Activated CD8-positive, alpha-beta T cell treated with anti-CD3 and anti-CD28 coated beads, Interleukin-2, amount 10 ng/mL, durations not matched to agents 7 days and 5 days (primary cell): ENCODE measurements around the gene OR2C1. TPM values are rescaled to one million over a fixed set of nuclear protein-coding genes. Genes with fewer than 3 reads are reported as not detected.

ENCODE experiments used
- ATAC-seq: fragments of 150-1000 bp; cut with Tn5 transposase; one replicate; pipeline ENCODE4 v1.10.0; 2021; ENCODE audit warnings: moderate library complexity
- CTCF ChIA-PET: fragments of 350-600 bp; sonication (Branson Sonifier 250); formaldehyde crosslinking; loops from one replicate; lab custom pipeline; 2021; ENCODE audit warnings: antibody characterized with exemption; lab: Charles Lee
- POLR2A ChIA-PET: fragments of 350-600 bp; sonication (Branson Sonifier 250); formaldehyde crosslinking; loops from one replicate; lab custom pipeline; 2021; ENCODE audit warnings: antibody characterized with exemption; lab: Charles Lee
- DNase-seq: peaks from one replicate; pipeline ENCODE4 v3.0.0-alpha.2; 2020
- H3K27ac Mint-ChIP-seq: one replicate; pipeline ENCODE4 v1.8.0; 2021; ENCODE audit warnings: mild to moderate bottlenecking, mixed read lengths
- H3K27me3 Mint-ChIP-seq: one replicate; pipeline ENCODE4 v1.8.0; 2021; ENCODE audit warnings: low read depth, mixed read lengths
- H3K36me3 Mint-ChIP-seq: one replicate; pipeline ENCODE4 v1.8.0; 2021; ENCODE audit warnings: low read depth, mixed read lengths
- H3K4me1 Mint-ChIP-seq: one replicate; pipeline ENCODE4 v1.8.0; 2021; ENCODE audit warnings: low read depth, mixed read lengths
- H3K4me3 Mint-ChIP-seq: one replicate; pipeline ENCODE4 v1.8.0; 2021; ENCODE audit warnings: mild to moderate bottlenecking, mixed read lengths
- H3K9me3 Mint-ChIP-seq: one replicate; pipeline ENCODE4 v1.8.0; 2022; ENCODE audit warnings: mixed read lengths; ENCODE audit not compliant: insufficient read depth
- total RNA-seq, 2 experiments: library from RNA; stranded (reverse); gene quantifications; one replicate each; pipeline ENCODE4 v1.2.3, GENCODE V29; 2021

The OR2C1 gene
- total RNA-seq, 2 experiments from 2014 or later, result not detected

DNA sequence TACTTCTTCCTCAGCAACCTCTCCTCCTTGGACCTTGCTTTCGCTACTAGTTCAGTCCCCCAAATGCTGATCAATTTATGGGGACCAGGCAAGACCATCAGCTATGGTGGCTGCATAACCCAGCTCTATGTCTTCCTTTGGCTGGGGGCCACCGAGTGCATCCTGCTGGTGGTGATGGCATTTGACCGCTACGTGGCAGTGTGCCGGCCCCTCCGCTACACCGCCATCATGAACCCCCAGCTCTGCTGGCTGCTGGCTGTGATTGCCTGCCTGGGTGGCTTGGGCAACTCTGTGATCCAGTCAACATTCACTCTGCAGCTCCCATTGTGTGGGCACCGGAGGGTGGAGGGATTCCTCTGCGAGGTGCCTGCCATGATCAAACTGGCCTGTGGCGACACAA lies 429 bp downstream of the OR2C1 start:
- CTCF ChIA-PET, result no interaction called here
- peaks cover 2% of the 10 kb centered on the region for H3K36me3 Mint-ChIP-seq

DNA sequence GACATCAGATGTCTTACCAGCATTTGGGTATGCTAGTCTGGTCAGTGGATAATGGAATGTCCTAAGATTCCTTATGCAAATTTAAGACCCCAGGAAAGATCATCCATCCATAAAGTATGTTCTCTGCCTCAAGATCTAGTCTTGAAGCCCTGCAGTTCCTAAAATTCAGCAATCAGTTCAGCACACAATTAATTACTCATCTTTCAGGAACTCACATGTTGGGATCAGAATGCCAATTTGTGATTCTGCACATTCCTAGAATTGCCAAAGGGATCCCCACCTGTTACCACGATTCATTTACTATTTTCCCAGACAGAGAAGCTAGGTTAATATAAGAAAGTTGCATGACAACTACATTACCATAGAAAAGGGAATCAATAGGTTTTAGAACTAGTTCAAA lies 3.2 kb downstream of the OR2C1 start:
- peaks cover 3% of the 10 kb centered on the region for H3K4me1 Mint-ChIP-seq
- ChIA-PET CTCF (interaction anchor here (0.8 kb wide), 1 partner anchor 92 kb away, joined by 3 read pairs; no protein-coding TSS in a partner anchor), POLR2A (no interaction called here)

More for the DNA sequence above, 429 bp downstream of the OR2C1 start:
- H3K4me1 Mint-ChIP-seq, result peaks cover 7% of the 10 kb centered on the region
- H3K4me3 Mint-ChIP-seq, result no peak overlapping the region
- POLR2A ChIA-PET, result no interaction called here
- no peak for ATAC-seq
- H3K27me3 Mint-ChIP-seq, result peaks cover 5% of the 10 kb centered on the region
- peaks cover 8% of the 10 kb centered on the region for H3K9me3 Mint-ChIP-seq
- H3K27ac Mint-ChIP-seq, result no peak overlapping the region
- no peak for DNase-seq

DNA sequence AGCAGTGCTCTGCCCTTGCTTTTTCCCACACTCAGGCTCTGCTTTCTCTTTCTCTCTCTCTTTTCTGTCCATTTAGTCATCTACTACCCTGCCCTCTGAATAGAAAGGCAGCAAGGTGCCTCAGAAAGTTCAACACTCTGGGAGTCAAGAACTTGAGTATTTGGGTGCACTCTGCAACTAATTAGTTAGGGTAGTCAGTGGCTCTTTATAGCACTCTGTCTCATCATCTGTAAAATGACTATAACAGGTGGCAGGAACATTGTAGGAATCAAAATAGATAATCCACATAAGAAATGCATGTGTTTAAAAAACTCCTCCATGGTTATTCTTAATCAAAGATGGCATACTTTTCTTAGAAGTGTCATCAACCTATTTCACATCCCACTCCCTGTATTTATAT lies 7.2 kb downstream of the OR2C1 start:
- Mint-ChIP-seq H3K27me3 (peaks cover 7% of the 10 kb centered on the region), H3K36me3 (peaks cover 22% of the 10 kb centered on the region), H3K27ac (no peak overlapping the region), H3K4me3 (no peak overlapping the region), H3K4me1 (peaks cover 18% of the 10 kb centered on the region), H3K9me3 (peaks cover 30% of the 10 kb centered on the region)
- ATAC-seq (no peak), DNase-seq (no peak)
- ChIA-PET CTCF (no interaction called here), POLR2A (no interaction called here)

More for the DNA sequence above, 3.2 kb downstream of the OR2C1 start:
- Mint-ChIP-seq H3K27ac (no peak overlapping the region), H3K4me3 (no peak overlapping the region), H3K27me3 (peaks cover 13% of the 10 kb centered on the region), H3K36me3 (peaks cover 4% of the 10 kb centered on the region), H3K9me3 (peaks cover 13% of the 10 kb centered on the region)
- DNase-seq, result no peak
- no peak for ATAC-seq

DNA sequence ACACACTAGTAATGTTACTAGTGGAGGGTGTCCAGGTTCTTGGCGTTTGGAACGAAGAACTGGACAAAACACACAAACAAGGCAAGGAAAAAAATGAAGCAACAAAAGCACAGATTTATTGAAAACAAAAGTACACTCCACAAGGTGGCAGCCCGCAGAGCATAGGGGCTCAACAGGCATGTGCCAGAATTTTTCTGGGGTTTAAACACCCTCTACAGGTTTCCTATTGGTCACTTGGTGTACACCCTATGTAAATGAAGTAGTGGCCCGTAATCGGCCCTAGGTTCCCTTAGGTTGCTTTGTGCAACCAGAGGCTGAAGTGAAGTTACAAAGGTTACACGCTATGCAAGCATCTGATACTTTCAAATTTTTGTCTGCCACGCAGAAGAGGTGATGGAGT lies 8.1 kb downstream of the OR2C1 start:
- H3K27ac Mint-ChIP-seq, result peak overlapping the region; percentile 40
- CTCF ChIA-PET, result no interaction called here
- no peak for DNase-seq

DNA sequence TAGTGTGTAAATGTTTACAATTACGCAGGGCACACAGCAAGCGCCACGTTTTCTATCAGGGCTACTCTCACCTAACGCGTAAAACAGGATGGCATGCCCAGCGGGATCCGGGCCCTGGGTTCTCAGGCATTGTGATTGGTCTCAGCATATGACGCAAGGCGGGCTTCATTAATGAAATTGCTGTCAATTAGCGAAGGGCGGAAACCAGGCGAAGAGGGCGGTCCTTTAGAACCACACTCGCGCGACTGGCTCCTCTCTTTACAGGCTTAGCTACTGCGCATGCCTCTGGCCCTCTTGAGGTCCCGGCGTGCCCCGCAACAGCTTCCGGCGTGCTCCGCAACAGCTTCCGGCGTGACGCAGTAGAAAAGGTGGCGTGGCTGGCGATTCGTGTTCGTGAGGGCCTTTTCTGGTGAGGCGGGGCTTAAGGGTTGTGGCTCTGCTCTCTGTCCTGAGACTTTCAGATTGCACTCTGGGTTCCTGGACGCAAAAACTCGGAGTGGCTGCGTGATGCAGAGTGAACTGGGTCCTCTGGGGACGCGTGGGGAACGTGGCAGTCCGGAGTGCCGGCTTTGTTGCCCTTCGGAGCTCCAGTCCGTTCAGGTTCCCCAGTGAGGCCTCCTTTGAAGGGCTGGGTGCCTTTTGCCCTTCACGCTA lies 9.2 kb downstream of the OR2C1 start:
- peaks cover 18% of the 10 kb centered on the region for H3K4me1 Mint-ChIP-seq
- ATAC-seq, result peak; percentile 96
- POLR2A ChIA-PET, result interaction anchor here (0.6 to 2.2 kb wide), 10 partner anchors 15 to 149 kb away, joined by 3 to 18 read pairs (median 3); partner anchors contain the start of genes ZNF174, ZNF263 and ZSCAN32
- peaks cover 22% of the 10 kb centered on the region for H3K36me3 Mint-ChIP-seq
- peak overlapping the region; percentile 77 for H3K4me3 Mint-ChIP-seq
- DNase-seq, result peak; percentile 94
- H3K9me3 Mint-ChIP-seq, result peaks cover 30% of the 10 kb centered on the region
- CTCF ChIA-PET, result interaction anchor here (0.9 to 1.4 kb wide), 2 partner anchors 19 to 79 kb away, joined by 3 to 4 read pairs; partner anchors contain the start of genes NAA60 and ZNF597
- peak overlapping the region; percentile 93 for H3K27ac Mint-ChIP-seq
- peaks cover 7% of the 10 kb centered on the region for H3K27me3 Mint-ChIP-seq

More for the DNA sequence above, 8.1 kb downstream of the OR2C1 start:
- Mint-ChIP-seq H3K36me3 (peaks cover 22% of the 10 kb centered on the region), H3K27me3 (peaks cover 7% of the 10 kb centered on the region), H3K4me1 (peaks cover 18% of the 10 kb centered on the region), H3K4me3 (no peak overlapping the region), H3K9me3 (peaks cover 30% of the 10 kb centered on the region)
- ATAC-seq, result no peak
- POLR2A ChIA-PET, result no interaction called here

DNA sequence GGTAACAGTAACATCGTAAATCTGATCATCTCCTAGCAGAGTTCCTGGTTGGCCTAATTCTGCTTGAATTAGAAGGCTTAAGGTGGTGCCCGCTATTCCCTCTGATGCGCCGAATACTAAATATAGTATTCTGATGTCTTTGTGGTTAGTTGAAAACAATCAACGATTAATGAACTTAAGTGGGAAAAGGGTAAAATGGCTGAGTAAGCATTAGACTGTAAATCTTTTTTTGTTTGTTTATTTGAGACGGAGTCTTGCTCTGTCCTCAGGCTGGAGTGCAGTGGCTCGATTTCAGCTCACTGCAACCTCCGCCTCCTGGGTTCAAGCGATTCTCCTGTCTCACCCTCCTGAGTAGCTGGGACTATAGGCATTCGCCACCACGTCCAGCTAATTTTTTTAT lies 13.4 kb downstream of the OR2C1 start:
- peaks cover 23% of the 10 kb centered on the region for H3K36me3 Mint-ChIP-seq
- ATAC-seq (no peak), DNase-seq (no peak)
- CTCF ChIA-PET, result no interaction called here
- H3K4me1 Mint-ChIP-seq, result peaks cover 16% of the 10 kb centered on the region
- no peak overlapping the region for H3K4me3 Mint-ChIP-seq
- no peak overlapping the region for H3K27ac Mint-ChIP-seq
- POLR2A ChIA-PET, result no interaction called here
- H3K27me3 Mint-ChIP-seq, result no peaks in the 10 kb centered on the region
- peaks cover 27% of the 10 kb centered on the region for H3K9me3 Mint-ChIP-seq

DNA sequence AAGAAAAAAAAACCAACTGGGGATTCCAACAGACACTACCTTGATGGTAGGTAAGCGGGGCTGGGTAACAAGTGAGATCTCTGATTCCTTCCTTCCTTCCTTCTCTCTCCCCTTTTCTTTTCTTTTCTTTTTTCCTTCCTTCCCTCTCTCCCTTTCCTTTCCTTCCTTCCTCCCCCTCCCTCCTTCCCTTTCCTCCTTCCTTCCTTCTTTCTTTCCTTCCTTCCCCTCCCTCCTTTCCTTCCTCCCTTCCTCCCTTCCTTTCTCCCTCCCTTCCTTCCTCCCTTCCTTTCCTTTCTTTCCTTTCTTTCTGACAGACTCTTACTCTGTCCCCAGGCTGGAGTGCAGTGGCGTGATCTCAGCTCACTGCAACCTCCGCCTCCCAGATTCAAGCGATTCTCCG lies 20.0 kb downstream of the OR2C1 start:
- Mint-ChIP-seq H3K4me1 (no peaks in the 10 kb centered on the region), H3K27me3 (no peaks in the 10 kb centered on the region), H3K4me3 (no peak overlapping the region), H3K9me3 (peaks cover 30% of the 10 kb centered on the region), H3K27ac (no peak overlapping the region), H3K36me3 (peaks cover 19% of the 10 kb centered on the region)
- DNase-seq, result no peak
- CTCF ChIA-PET, result no interaction called here
- no peak for ATAC-seq
- POLR2A ChIA-PET, result no interaction called here

DNA sequence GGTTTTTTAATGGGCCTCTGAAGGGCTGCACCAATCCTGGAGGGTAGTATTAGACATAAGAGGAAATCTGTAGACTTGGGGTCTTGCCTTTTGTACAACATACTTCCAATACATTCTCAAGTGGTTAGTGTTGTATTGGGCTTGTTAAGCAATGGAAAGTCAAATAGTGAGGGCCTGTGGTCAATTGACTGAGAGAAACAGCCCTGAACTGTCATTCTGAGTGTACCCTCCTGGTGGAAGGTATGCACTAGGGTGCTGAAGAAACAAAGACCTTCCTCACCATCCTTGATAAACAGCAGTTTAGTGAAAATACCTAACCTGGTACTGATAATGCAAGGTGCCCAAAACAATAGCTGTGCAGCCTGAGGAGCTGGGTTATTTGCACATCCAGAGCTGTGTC lies 22.2 kb downstream of the OR2C1 start:
- Mint-ChIP-seq H3K4me3 (no peak overlapping the region), H3K9me3 (peaks cover 45% of the 10 kb centered on the region), H3K4me1 (no peaks in the 10 kb centered on the region), H3K27me3 (no peaks in the 10 kb centered on the region), H3K27ac (no peak overlapping the region), H3K36me3 (peaks cover 41% of the 10 kb centered on the region)
- ATAC-seq (no peak), DNase-seq (no peak)
- CTCF ChIA-PET, result no interaction called here
- POLR2A ChIA-PET, result no interaction called here

DNA sequence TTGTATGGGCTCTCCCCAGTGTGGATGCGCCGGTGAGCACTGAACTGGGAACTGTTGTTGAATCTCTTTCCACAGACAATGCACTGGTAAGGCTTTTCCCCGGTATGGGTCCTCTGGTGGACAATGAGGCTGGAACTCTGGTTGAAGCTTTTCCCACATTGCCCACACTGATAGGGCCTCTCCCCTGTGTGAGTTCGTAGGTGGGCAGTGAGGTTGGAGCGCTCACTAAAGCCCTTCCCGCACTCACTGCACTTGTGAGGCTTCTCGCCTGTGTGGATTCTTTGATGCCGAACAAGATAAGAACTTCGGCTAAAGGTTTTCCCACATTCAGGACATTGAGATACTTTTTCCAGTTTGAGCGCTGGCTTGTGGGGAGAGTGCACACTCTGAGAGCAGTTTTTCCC lies 27.4 kb downstream of the OR2C1 start:
- ChIA-PET CTCF (interaction anchor here (0.8 kb wide), 1 partner anchor 18 kb away, joined by 3 read pairs; no protein-coding TSS in a partner anchor), POLR2A (interaction anchor here (1.0 kb wide), 1 partner anchor 77 kb away, joined by 4 read pairs; the partner anchor contains the start of genes TIGD7 and ZNF75A)
- Mint-ChIP-seq H3K9me3 (peaks cover 62% of the 10 kb centered on the region), H3K4me1 (no peaks in the 10 kb centered on the region), H3K36me3 (peaks cover 82% of the 10 kb centered on the region), H3K4me3 (no peak overlapping the region), H3K27me3 (no peaks in the 10 kb centered on the region), H3K27ac (no peak overlapping the region)
- ATAC-seq (no peak), DNase-seq (no peak)

DNA sequence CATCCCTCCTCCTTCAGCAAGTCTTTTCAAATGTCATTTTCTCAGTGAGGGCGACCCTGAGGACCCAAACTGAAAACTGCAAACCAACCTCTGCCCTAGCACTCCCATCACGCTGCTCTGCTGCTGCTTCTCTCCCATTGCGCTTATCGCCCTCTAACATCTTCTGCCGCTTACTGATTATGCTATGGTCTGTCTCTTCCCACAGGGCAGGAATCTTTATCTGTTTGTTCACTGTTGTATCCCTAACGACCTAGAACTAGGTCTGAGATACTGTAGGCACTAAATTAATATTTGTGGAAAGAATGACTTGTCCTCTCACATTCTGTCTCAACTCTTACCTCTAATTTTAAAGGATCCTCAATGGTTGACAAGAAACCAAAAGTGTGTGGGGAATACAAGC lies 32.6 kb downstream of the OR2C1 start:
- H3K9me3 Mint-ChIP-seq, result peaks cover 40% of the 10 kb centered on the region
- H3K4me1 Mint-ChIP-seq, result no peaks in the 10 kb centered on the region
- peaks cover 86% of the 10 kb centered on the region for H3K36me3 Mint-ChIP-seq
- POLR2A ChIA-PET, result no interaction called here
- H3K4me3 Mint-ChIP-seq, result no peak overlapping the region
- no peak for ATAC-seq
- CTCF ChIA-PET, result no interaction called here
- no peak overlapping the region for H3K27ac Mint-ChIP-seq
- no peak for DNase-seq
- H3K27me3 Mint-ChIP-seq, result no peaks in the 10 kb centered on the region

DNA sequence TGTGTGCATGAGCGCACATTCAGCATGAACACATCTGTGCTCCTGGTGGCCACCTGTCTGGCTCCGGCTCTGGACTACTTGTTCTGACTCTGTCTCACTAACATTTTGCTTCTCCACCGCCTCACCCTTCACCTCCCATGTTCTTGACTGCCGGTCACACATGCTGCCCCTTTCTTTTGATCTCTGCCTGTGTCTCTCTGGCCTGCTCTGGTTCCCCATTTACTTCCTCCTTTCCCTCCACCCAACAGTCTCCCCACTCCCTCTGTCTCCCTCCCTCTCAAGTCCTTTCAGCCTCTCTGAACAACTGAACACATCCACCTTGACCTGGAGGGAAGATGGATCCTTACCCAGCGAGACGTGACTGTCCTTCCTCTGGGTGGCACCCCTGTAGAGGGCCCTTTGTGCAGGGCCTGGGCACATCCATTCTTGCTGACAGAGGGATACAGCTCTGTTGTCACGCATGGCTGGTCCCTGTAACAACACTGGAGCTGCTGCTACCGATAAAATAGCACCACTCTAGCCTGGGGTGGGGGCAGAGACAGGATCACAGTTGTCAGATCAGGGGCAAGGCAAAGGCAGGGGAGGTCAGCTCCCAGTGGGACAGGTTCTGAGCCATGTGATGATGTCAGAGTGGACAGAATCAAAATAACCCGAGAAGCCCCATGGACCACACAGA lies 34.1 kb downstream of the OR2C1 start:
- peaks cover 86% of the 10 kb centered on the region for H3K36me3 Mint-ChIP-seq
- no peak overlapping the region for H3K27ac Mint-ChIP-seq
- ChIA-PET CTCF (no interaction called here), POLR2A (no interaction called here)
- H3K9me3 Mint-ChIP-seq, result peaks cover 40% of the 10 kb centered on the region
- peaks cover 6% of the 10 kb centered on the region for H3K4me1 Mint-ChIP-seq
- H3K27me3 Mint-ChIP-seq, result no peaks in the 10 kb centered on the region
- ATAC-seq (no peak), DNase-seq (no peak)
- H3K4me3 Mint-ChIP-seq, result no peak overlapping the region

DNA sequence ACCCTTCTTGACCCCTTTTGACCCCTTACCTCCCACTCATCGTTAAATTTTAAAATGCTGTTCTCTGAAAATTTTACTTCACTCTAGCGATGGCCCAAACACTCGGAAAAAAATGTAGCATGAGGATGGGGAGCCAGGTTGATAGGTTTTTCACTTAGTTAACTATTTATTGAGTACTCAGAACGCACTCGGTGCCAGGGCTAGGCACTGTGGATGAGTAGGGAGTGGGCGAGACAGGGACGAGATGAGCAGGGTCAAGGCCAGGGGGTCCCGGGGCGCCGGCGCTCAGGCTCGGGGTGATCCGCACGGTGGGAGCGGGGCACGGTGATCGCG lies 44.7 kb downstream of the OR2C1 start:
- Mint-ChIP-seq H3K27ac (peak overlapping the region; percentile 87), H3K36me3 (peaks cover 75% of the 10 kb centered on the region), H3K27me3 (no peaks in the 10 kb centered on the region), H3K4me3 (peak overlapping the region; percentile 88), H3K9me3 (peaks cover 36% of the 10 kb centered on the region), H3K4me1 (peaks cover 36% of the 10 kb centered on the region)
- DNase-seq, result no peak
- no peak for ATAC-seq
- ChIA-PET CTCF (interaction anchor here (0.7 to 2.0 kb wide), 6 partner anchors 43 to 135 kb away, joined by 3 to 6 read pairs (median 3); partner anchors contain the start of genes CLUAP1, NAA60, TIGD7 and ZNF597), POLR2A (interaction anchor here (0.6 to 3.1 kb wide), 20 partner anchors 8 to 242 kb away, joined by 3 to 26 read pairs (median 4); partner anchors contain the start of genes NAA60, ZNF263 and ZNF597)
